Pericardium fibroblast (primary cell): ENCODE measurements around the gene RNF38. TPM values are rescaled to one million over a fixed set of nuclear protein-coding genes. Genes with fewer than 3 reads are reported as not detected.

Experiments
- total RNA-seq: library from RNA; depleted of rRNA; stranded (reverse); fragments of >200 nt; gene quantifications from 2 replicates; pipeline ENCODE4 v1.2.3, GENCODE V29; 2015

Gene RNF38
- total RNA-seq, result 11.7 and 14.1 TPM in 2 replicates

GRCh38 chr9:36399980-36400331 lies at the start of gene RNF38:
RNF38 (minus strand) TSS chr9:36400269; CDS start chr9:36400108, 161 bp downstream.

Other genes starting within 250 kb of the RNF38 start
- gene CCIN, start 230.9 kb downstream of the RNF38 start, total RNA-seq, result 0.17 and 0.35 TPM in 2 replicates
- 354 and 431 TPM in 2 replicates for gene CLTA, start 209.3 kb downstream of the RNF38 start, total RNA-seq
- gene GNE, start 141.8 kb downstream of the RNF38 start, total RNA-seq, result 17.4 and 17.6 TPM in 2 replicates
- gene MELK, start 172.6 kb upstream of the RNF38 start, total RNA-seq, result 3.5 and 6.1 TPM in 2 replicates